Left forelimb (tissue), 1 donor: Measurements from ENCODE around the gene LHPP.

Experiments
- DNase-seq: peaks from one replicate; pipeline ENCODE4 v3.0.0-alpha.2; 2018; ENCODE audit warnings: low spot score

The LHPP gene

DNA sequence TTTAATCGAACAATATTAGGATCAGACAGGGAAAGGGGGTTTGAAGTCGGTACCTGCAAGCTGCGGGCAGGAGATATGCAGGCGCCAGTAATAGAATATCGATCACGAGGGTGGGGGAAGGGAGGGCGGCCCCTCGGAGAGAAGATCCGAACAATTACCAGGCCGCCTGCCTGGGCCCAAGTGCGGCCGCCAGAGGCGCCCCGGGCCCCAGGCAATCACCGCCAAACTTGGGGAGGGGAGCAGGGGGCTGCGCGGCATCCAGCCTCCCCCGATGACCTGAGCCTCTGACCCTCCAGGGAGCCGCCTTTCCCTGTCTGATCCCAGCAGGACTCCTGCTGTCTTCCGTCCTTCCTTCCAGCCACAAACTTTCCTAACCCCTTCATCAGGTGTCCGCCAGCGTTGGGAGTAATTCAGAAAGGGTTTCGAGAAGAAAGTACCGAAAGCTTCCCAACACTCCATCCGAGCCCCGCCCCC lies 12.9 kb upstream of the LHPP start:
- DNase-seq = no peak

DNA sequence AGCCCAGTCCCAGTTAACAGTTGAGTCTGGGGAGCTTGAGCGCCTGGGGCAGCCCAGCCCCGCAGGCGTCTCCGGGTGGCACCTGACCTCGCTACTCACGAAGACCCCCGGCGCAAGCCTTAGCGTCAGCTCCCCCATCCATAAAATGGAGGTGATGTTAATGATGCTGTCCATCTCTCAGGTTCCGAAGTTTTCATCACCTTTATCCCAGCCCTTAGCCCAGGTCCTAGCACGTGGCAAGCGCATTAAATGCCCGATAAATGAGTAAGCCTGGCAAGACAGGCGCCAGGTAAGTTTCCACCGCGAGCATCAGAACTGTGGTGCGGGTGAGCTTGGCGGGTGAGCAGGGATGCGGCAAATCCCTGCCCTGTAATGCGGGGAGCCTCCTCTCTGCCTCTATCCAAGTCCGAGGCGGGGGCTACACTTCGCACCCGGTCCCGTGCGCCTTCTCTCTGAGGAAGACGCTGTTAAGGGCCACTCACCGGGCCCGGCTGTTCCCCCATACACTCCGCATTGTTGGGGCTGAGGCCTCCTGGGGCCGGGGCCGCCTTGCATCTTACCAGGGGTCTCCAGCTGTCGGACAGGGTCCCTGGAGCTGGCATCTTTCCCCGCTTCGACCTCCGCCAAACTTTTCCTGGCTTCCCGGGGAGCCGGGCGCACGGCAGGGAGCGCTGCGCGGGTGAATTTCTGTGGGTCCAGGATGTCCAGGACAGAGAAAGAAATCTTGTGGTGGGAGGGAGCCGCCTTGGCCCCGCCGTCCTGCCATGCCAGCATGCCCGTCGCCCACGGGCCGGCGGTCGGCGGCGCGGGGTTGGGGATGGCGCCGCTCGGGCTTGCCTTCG lies 12.2 kb upstream of the LHPP start:
- no peak for DNase-seq

DNA sequence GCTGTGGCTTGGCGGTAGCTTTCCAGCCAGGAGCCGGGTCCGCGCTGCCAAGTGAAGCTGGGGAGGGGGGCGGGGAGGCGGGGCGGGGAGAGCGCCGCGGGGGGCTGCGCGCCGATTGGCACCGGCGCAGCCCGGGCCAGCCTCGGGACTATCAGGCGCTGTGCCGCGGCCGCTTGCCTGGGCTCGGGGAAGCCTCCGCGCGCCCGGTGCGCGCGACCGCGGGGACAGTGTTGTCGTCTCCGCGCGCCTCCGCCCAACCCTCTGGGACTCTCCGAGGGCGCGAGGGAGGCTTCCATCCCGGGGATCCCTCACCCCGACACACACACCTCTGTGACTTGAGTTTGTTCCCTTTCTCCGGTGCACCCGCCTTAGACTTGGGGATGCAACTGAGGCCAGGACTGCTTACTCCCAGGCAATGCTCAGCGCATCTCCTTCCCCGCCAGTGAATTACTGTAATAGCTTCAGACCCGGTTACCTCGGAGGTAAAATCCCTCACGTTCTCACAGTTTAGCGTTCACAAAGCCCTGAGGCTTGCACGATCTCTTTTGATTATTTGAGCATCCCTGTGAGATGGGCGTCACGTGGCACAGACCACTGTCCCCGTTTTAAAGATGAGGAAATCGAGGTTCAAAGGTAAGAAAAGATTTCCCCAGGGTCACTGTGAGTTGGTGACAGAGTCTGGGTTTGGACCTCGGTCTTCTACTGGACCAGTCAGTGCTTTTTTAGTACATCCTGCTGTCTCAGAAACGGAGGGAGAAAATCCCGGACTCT lies 11.4 kb upstream of the LHPP start, which contains the start of gene NKX1-2:
NKX1-2 (minus strand) TSS at position 24 of the 771 bp plus-strand sequence. CDS start 92 bp downstream, outside the sequence.
- DNase-seq = no peak

DNA sequence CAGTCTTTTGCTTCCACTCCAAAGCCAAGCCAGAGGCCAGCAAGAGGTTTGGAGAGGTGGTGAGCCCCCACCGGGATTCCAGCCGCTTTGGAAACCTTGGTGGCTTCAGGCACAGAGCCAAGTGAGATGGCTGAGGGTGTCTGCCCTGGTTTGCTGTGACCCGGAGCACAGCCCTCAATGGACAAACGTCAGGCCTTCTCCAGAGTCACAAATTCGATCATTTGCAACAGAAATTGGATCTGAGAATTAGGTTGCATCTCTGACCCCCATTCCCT lies 10.9 kb upstream of the LHPP start:
- no peak for DNase-seq

DNA sequence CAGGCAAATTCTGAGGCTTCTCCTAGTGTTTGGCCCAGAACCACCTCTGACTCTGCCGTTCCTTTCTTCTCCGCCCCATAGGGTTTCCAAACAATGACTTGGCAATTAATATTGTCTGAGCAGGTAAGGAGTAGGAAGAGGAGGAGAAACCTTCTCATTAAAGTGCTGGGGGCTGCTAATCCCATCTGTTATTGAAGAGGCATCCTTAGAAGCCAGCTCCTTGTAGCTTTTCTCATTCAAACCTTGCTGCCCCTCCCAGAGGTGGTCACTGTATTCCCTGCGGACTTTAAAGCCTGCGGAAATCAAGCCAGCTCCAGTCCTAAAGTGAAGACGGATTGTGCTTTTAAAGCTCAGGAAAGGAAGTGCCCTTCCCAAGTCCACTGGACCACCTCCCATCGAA lies 10.3 kb upstream of the LHPP start:
- DNase-seq = no peak

DNA sequence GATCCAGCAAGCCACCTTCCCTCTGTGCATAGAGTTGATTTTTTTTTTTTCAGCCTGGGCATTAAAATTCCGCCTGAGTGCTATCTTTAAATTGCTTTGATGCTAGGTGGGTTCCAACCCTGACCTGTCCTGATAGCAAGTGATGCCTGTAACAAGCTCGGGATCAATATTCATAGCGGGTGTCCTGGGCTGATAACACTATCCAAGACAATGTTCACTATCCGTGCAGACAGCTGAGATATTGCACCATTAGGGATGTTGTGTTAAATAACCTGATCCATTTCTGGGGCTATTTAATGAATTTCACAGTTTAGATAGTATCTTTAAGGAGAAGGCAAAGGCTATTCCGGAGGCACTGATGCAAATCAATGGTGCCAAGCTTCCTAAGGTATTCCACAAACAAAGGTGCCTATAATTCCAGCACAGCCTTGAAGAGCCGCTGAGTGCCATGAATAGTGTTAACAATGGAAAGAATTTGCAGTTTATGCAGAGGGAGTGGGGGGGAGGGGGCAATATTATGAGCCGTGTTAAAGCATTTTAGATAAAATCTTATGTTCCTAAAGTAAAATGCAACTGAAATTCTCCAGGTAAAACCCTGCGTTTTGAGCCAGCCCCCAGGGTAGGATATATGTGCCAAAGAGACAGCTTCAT lies 7.5 kb upstream of the LHPP start:
- no peak for DNase-seq

DNA sequence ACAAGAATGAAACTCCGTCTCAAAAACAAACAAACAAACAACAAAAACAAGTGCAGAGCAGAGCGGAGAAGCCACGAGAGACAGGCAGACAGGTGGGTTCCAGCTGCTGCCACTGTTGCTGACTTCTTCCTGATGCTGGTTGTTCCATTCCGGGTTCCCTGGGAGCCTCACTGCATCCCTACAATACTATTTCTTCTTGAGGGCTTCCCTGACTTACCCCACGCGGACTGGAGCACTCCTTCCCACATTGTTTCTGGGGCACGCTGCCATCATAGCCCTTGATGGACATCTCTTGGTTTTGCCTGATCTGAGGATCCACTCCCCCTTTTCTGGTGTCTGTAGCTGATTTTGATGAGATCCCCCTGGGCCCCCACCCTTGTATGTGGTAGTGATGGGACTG lies 6.2 kb upstream of the LHPP start:
- DNase-seq = no peak

DNA sequence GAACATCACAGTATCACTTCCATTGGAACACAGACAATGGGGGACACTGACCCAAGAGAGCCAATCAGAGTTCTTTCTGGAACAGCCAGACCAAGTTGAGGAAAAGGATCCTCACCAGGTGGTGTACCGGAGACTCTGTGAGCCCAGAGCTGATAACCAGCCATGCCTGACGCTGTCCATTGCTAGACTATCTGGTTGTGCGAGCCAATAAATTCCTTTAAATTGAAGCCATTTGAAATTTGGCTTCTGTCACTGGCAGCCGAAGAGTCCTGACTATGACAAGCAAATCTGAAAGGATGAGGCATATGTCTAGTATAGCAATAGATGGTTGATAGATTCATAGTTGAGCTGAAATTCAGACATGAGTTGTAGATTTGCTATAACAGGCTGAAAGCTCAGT lies 3.1 kb upstream of the LHPP start:
- DNase-seq = no peak

DNA sequence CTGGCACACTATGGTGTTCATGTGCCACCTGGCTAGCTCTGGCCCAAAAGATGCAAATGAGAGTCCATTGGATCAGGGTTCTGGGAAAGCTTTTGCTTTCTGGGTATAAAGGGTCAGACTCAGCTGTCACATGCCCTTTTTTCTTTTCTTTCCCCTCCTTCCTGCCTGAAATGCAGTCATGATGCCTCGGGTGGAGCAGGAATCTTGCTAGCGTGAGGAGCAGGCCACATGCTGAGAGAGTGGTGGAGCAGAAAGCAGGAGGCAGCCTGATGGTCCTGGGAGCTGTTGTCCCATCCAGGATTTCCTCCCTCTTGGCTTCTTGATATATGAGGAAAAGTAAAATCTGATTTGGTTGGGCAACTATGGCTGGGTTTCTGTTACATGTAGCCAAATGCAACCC lies 2.7 kb upstream of the LHPP start:
- no peak for DNase-seq

DNA sequence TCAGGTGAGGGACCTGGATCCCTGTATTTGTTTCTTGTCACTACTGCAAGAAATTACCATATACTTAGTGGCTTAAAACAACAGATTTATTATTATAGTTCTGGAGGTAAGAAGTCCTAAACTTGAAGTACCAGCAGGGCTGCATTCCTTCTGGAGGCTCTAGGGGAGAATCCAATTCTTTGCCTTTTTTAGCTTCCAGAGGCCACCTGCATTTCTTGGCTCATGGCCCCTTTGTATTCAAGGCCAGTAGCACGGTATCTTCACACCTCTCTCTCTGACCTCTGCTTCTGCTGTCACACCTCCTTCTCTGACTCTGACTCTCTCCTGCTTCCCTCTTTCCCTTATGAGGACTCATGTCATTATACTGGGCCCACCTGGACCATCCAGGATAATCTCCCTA lies 2.2 kb upstream of the LHPP start:
- no peak for DNase-seq

DNA sequence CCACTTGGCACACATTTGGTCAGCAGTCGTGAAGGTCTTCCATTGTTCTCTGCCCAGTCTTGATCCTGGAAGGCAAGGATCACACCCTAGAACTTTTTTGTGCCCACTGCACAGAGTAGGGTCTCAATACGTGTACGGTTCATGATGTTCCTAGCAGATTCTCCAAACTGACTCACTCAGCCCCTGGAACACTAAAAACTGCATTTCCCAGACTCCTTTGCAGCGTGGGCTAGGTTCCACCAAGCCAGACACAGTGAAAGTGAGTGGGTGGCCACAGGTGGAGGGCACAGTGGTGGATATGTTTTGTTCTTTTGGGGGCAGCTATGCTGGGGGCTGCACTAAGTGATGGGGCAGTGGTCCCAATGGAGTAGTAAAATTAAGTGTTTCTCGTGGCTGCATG lies 1.5 kb upstream of the LHPP start:
- no peak for DNase-seq

DNA sequence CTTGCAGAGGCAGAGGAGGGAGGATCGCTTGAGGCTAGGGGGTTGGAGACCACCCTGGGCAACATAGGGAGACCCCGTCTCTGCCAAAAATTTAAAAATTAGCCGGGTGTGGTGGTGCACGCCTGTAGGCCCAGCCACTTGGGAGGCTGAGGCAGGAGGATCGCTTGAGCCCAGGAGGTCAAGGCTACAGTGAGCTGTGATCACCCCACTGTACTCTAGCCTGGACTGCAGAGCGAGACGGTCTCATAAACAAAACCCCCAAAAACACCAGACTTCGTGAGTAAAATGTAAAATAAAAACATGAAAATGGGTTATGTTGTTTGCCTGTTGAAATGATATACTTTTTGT lies 699 bp downstream of the LHPP start:
- no peak for DNase-seq

DNA sequence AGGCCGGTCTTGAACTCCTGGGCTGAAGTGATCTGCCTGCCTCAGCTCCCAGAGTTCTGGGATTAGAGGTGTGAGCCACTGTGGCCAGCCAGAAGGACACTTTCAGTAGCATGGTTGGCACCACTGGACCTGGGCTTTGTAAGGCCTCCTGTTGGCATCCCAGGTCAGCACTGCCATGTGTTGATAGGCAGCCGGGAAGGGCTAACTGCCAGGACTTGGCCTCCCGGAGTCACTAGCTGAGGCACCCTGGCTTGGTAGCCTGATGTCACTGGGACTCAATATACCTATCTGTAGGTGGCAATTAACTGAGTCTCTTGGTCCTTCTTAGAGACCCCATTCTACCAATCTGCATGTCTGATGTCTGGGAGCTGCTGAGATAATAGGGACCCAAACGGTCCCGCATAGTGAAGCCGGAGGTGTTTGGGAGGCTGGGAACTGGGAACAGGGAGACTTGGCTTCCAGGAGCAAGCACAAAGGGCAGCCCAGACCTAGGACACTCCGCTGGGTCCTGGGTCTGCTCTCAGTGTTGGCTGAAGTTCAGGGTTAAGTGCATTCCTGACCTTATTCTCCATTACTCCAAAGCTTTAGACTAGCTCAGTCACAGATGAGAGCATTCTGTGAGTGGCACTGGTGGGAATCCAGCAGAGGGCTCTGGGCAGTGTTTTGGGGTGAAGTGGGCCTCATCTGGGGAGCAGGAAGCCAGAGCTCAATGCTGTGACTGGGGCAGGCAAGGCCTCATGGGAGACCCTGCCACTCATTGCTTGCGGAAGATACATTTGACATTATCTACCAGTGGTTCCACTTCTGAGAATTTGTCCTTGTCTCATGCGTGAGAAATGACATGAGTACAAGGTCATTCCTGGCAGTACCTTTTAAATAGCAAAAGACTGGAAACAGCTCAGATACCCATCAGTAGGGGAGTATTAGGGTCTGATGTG lies 2.7 kb downstream of the LHPP start:
- no peak for DNase-seq

DNA sequence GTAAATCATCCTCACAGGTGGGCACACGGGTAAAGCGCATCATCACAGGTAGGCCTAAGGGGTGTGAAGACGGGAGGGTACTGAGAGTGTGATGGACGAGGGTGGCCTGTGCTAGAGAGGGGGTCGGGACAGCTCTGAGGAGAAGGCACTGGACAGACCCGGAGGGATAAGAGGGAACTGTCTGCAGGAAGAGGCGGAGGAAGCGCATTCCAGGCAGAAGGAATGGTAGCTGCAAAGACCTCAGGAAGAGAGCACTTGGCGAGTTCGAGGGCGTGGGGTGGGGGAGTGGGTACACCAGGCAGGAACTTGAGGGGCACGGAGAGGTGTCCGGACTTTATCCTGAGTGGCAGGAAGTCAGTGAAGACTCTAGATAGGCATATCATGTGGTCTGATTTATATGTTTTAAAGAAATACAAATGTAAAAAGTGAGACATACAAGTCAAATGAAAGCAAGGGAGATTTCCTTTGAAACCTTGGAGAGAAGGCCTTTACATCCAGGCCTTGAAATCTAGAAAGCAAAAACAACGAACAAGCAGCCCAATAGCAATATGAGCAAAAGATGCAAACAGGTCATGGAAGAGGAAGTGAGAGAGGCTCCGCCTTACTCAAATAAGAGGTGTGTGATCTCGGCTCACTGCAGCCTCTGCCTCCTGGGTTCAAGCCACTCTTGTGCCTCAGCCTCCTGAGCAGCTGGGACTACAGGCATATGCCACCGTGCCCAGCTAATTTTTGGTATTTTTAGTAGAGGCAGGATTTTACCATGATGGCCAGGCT lies 3.6 kb downstream of the LHPP start:
- no peak for DNase-seq

DNA sequence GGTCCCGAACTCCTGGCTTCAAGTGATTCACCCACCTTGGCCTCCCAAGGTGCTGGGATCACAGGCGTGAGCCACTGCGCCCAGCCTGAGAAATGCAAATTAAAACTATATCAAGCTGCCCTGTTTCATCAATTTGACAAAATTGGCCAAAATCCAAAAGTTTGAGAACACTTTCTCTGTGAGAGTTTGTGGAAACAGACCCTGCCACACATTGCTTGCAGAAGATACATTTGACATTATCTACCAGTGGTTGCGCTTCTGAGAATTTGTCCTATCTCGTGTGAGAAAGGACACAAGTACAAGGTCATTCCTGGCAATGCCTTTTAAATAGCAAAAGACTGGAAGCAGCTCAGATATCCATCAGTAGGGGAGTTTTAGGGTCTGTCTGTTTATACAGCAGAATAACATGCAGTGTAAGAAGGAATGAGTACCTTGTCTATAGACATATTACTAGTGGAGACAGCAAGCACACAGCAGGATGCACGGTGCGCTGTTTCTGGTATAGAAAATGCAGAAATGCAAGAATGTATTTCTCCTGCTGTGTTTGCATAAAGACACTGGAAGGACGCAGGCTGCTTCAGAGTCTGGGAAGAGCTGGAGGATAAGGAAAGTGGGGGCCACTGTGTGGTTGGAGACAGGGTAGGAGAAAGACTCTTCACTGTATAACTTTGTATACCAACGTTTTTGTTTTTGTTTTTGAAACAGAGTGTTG lies 4.3 kb downstream of the LHPP start:
- no peak for DNase-seq

DNA sequence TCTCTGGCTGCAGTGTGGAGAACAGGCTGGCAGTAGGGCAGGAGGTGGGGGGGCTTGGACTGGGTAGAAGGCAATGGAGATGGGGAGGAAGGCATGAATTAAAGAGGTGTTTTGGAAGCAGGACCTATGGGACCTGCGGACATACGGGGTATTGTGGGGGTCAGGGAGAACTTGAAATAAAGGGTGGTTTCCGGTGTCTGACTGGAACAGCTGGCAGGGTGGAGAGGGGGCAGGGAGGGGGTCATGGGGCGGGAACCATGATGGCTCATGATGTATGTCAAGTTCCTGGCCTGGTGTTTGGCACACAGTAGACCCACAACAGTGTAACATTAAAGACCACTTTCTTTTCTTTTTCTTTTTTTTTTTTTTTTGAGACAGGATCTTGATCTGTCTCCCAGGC lies 5.5 kb downstream of the LHPP start:
- DNase-seq = peak; percentile 33

DNA sequence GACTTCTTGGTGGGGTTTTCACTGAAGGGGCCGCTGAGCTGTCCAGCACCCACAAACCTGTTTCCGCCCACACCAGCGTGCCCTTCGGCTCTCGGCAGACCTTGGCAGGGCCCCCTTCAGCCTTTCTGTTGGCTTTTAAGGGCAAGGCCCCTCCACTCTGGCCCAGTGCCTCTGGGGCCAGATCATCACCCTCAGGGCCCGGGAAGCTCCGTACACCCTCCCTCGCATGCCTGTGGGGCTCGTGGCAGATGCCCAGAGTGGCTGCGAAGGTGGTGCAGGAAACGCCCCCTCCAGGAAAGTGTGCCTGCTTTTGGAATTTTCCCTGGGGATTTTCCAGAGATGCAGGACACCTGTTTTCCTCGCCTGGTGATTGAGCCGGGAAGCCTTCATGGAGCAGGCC lies 7.0 kb downstream of the LHPP start:
- DNase-seq = no peak

DNA sequence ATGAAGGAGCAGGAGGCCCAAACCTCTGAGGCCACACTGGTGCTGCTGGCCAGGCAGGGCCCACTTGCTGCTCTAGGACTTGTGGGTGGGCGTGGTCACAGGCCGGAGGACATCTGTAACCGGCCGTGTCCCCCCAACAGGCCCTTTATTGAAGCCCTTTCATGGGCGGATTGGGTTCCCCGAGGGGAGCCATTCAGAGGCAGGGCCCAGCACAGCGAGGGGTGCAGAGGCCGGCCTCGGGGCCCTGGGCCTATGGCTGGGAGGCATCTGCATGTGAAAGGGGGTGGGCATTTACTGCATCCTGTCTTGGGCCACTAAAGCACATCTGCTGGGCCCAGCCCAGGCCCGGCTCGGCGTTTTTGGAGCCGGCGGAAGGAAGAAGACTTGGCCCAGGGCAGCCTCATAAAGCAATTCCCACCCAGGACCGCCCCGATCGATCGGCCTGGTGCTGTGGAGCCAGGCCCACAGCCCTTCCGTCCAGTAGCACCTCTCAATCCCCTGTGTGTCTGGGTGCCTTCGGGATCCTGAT lies 8.4 kb downstream of the LHPP start:
- DNase-seq = no peak

DNA sequence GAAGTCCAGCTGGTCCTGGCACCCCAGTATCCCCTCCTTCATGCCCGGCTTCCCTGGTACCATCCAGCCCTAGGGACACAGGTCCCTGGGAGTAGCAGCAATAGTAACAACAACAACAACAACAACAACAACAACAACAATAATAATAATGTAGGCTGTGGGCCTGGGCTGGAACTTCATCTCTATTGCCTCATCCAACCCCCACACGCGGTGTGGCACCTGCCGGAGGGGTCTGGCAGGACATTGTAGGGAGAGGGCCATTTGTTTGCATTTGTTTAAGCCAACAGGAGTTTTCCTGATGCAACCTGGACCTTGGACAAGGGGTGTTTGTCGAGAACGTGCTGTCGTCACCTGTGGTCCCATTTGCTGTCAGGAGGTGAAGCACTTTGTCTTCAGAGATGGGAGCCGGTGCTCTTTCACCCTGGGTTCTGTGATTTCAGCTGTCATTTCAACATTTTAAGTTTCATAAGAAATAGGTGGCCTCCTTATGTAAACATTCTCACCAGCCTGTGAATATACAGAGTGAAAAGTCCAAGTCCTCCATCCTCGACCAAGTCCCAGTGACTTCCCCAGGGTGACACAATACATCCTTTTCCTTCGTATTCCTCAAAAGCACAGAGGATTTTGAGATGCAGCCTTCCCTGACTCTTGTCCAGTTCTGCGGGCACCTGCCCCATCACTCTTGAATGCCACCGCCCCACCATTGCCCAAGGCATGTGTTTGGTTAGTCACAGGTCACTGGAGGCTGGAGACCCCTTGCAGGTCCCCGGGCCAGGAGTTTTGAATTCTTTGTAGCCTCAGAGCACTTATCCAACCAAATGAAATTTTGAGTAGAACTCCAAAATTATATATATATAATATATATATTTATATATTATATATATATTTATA lies 9.2 kb downstream of the LHPP start:
- no peak for DNase-seq
